HEK293 (cell line): Measurements from ENCODE around the gene LAMTOR3.

Experiments
- CTCF ChIP-seq: fragments of 450-650 bp; formaldehyde crosslinking; IDR thresholded peaks from 2 replicates; pipeline ENCODE4 v1.5.1; 2016; ENCODE audit warnings: missing biosample characterization, missing genetic modification characterization
- ELK4 ChIP-seq: IDR thresholded peaks from 2 replicates; pipeline ENCODE4 v1.6.1; 2011; ENCODE audit warnings: mild to moderate bottlenecking, low read depth, low read length, borderline replicate concordance
- PATZ1 ChIP-seq: fragments of 450-650 bp; formaldehyde crosslinking; IDR thresholded peaks from 2 replicates; pipeline ENCODE4 v1.5.1; 2016; ENCODE audit warnings: missing biosample characterization, missing genetic modification characterization
- REST ChIP-seq: fragments of 450-650 bp; formaldehyde crosslinking; IDR thresholded peaks from 2 replicates; pipeline ENCODE4 v1.5.1; 2016; ENCODE audit warnings: missing biosample characterization, missing genetic modification characterization
- TCF7L2 ChIP-seq: IDR thresholded peaks from 2 replicates; pipeline ENCODE4 v1.6.1; 2011; ENCODE audit warnings: low read depth, mild to moderate bottlenecking, inconsistent platforms, low read length, moderate library complexity, borderline replicate concordance
- ZNF114 ChIP-seq: fragments of 450-650 bp; formaldehyde crosslinking; IDR thresholded peaks from 2 replicates; pipeline ENCODE4 v1.5.0; 2017; ENCODE audit warnings: missing biosample characterization, missing genetic modification characterization
- ZNF518A ChIP-seq: fragments of 450-650 bp; formaldehyde crosslinking; conservative IDR thresholded peaks from 2 replicates; pipeline ENCODE4 v1.5.1; 2016; ENCODE audit warnings: low read depth, missing biosample characterization, missing genetic modification characterization
- ZNF623 ChIP-seq: fragments of 450-650 bp; formaldehyde crosslinking; IDR thresholded peaks from 2 replicates; pipeline ENCODE4 v1.5.1; 2016; ENCODE audit warnings: missing biosample characterization, missing genetic modification characterization
- ZNF792 ChIP-seq: fragments of 450-650 bp; formaldehyde crosslinking; IDR thresholded peaks from 2 replicates; pipeline ENCODE4 v1.5.1; 2016; ENCODE audit warnings: missing biosample characterization, missing genetic modification characterization

- TF ChIP-seq CTCF (tag by site-specific recombination) (no peak), PATZ1 (tag by site-specific recombination) (no peak), ZNF792 (tag by site-specific recombination) (no peak), ZNF114 (tag by site-specific recombination) (no peak), TCF7L2 (no peak), ZNF623 (tag by site-specific recombination) (no peak), ELK4 (no peak), ZNF518A (tag by site-specific recombination) (no peak), REST (tag by site-specific recombination) (no peak)
Measured at GRCh38 chr4:99859618-99860017, 34.6 kb downstream of the LAMTOR3 start.
